Breast epithelium (tissue), 4 donors: ENCODE measurements around the gene ESYT2. TPM values are rescaled to one million over a fixed set of nuclear protein-coding genes. Genes with fewer than 3 reads are reported as not detected.

Experiments
- DNase-seq, 2 donors: peaks; one replicate each; pipeline ENCODE4 v3.0.0-alpha.2; 2019; ENCODE audit warnings: low spot score in 2 of 2
- H3K27ac ChIP-seq, 2 donors: fragments of 200-600 bp; sonication (generic) in 1 of 2; one replicate each; pipeline ENCODE4 v1.5.1; 2016 to 2019; ENCODE audit warnings: mild to moderate bottlenecking in 1 of 2
- H3K27me3 ChIP-seq, 2 donors: fragments of 200-600 bp; sonication (generic) in 1 of 2; one replicate each; pipeline versions ENCODE4 v1.5.1 to v1.6.0; 2017 to 2019; ENCODE audit warnings: control low read depth in 1 of 2, mild to moderate bottlenecking in 1 of 2
- H3K36me3 ChIP-seq: fragments of 200-600 bp; one replicate; pipeline ENCODE4 v1.5.1; 2019
- H3K4me1 ChIP-seq, 2 donors: fragments of 200-600 bp; sonication (generic); one replicate each; pipeline ENCODE4 v1.5.1; 2016 to 2019; ENCODE audit warnings: control low read depth in 1 of 2
- H3K4me3 ChIP-seq, 3 donors: fragments of 200-600 bp; sonication (generic); 1 replicate in 2 of 3; 2 replicates in 1 of 3; pipeline ENCODE4 v1.5.1; 2016 to 2019; ENCODE audit warnings: mild to moderate bottlenecking in 3 of 3, moderate library complexity in 2 of 3
- H3K9me3 ChIP-seq, 2 donors: fragments of 200-600 bp; sonication (generic) in 1 of 2; one replicate each; pipeline ENCODE4 v1.5.1; 2016 to 2019; ENCODE audit warnings: control low read depth in 1 of 2
- CTCF ChIP-seq, 3 donors: fragments of 450-650 bp; IDR thresholded peaks; one replicate each; pipeline ENCODE4 v1.5.1; 2016 to 2017; ENCODE audit warnings: antibody characterized with exemption in 3 of 3, mild to moderate bottlenecking in 3 of 3, moderate library complexity in 3 of 3
- POLR2A ChIP-seq: fragments of 450-650 bp; IDR thresholded peaks from one replicate; pipeline ENCODE4 v1.6.1; 2016; ENCODE audit warnings: antibody characterized with exemption, mild to moderate bottlenecking, moderate library complexity
- POLR2AphosphoS5 ChIP-seq, 3 donors: sonication (generic); formaldehyde crosslinking; IDR thresholded peaks; one replicate each; pipeline ENCODE4 v1.6.1; 2017; ENCODE audit warnings: antibody characterized with exemption in 3 of 3
- intact Hi-C: fragments of 100-400 bp; cut with DNase I; formaldehyde crosslinking; loops from one replicate; pipeline ENCODE4 v1.15.1; 2023; ENCODE audit warnings: low total_unique reads
- total RNA-seq, 3 donors: library from RNA; depleted of rRNA; stranded (reverse); fragments of >200 nt; gene quantifications; one replicate each; pipeline ENCODE4 v1.1.0, GENCODE V29; 2016

Gene ESYT2
- total RNA-seq, 3 donors from 2014 or later = 97.3 to 155 (median 115) TPM

GRCh38 chr7:158779061-158780000, 50.0 kb downstream of the ESYT2 start:
- no peaks in the 10 kb centered on the region for H3K36me3 ChIP-seq
- H3K27me3 ChIP-seq = no peaks in the 10 kb centered on the region
- H3K27ac ChIP-seq = no peak overlapping the region
- no peak for DNase-seq
- H3K4me3 ChIP-seq = no peak overlapping the region
- intact Hi-C loops = no loop called here
- H3K4me1 ChIP-seq = no peaks in the 10 kb centered on the region
- H3K9me3 ChIP-seq = no peaks in the 10 kb centered on the region
- TF ChIP-seq POLR2AphosphoS5 (IDR thresholded peaks at IDR 0.05) = no peak
- no peak for TF ChIP-seq CTCF (IDR thresholded peaks at IDR 0.05)
- TF ChIP-seq POLR2A = no peak

- intact Hi-C loops = no loop called here
- TF ChIP-seq POLR2AphosphoS5 (IDR thresholded peaks at IDR 0.05) (no peak), CTCF (IDR thresholded peaks at IDR 0.05) (no peak), POLR2A (no peak)
- Histone ChIP-seq H3K4me1 (no peaks in the 10 kb centered on the region), H3K9me3 (no peaks in the 10 kb centered on the region), H3K27ac (no peak overlapping the region), H3K27me3 (no peaks in the 10 kb centered on the region), H3K4me3 (no peak overlapping the region), H3K36me3 (no peaks in the 10 kb centered on the region)
- no peak for DNase-seq
Measured at GRCh38 chr7:158778471-158778870, 50.8 kb downstream of the ESYT2 start.

GRCh38 chr7:158777793-158778192, 51.5 kb downstream of the ESYT2 start:
- H3K4me1 ChIP-seq = no peaks in the 10 kb centered on the region
- H3K36me3 ChIP-seq = no peaks in the 10 kb centered on the region
- no peak overlapping the region for H3K27ac ChIP-seq
- no peaks in the 10 kb centered on the region for H3K27me3 ChIP-seq
- TF ChIP-seq CTCF (IDR thresholded peaks at IDR 0.05) (no peak), POLR2A (no peak), POLR2AphosphoS5 (IDR thresholded peaks at IDR 0.05) (no peak)
- no peaks in the 10 kb centered on the region for H3K9me3 ChIP-seq
- DNase-seq = no peak
- H3K4me3 ChIP-seq = no peak overlapping the region
- intact Hi-C loops = no loop called here

GRCh38 chr7:158776474-158776873, 52.8 kb downstream of the ESYT2 start:
- no peak for TF ChIP-seq POLR2AphosphoS5 (IDR thresholded peaks at IDR 0.05)
- TF ChIP-seq POLR2A = no peak
- no peak for TF ChIP-seq CTCF (IDR thresholded peaks at IDR 0.05)
- no peak overlapping the region for H3K27ac ChIP-seq
- no peak overlapping the region for H3K4me3 ChIP-seq
- no peaks in the 10 kb centered on the region for H3K9me3 ChIP-seq
- DNase-seq = no peak
- no peaks in the 10 kb centered on the region for H3K4me1 ChIP-seq
- H3K27me3 ChIP-seq = no peaks in the 10 kb centered on the region
- intact Hi-C loops = no loop called here
- no peaks in the 10 kb centered on the region for H3K36me3 ChIP-seq

- no peaks in the 10 kb centered on the region for H3K27me3 ChIP-seq
- H3K36me3 ChIP-seq = no peaks in the 10 kb centered on the region
- TF ChIP-seq POLR2AphosphoS5 (IDR thresholded peaks at IDR 0.05) = no peak
- no peak for TF ChIP-seq POLR2A
- TF ChIP-seq CTCF (IDR thresholded peaks at IDR 0.05) = no peak
- no peak overlapping the region for H3K27ac ChIP-seq
- H3K9me3 ChIP-seq = no peaks in the 10 kb centered on the region
- intact Hi-C loops = no loop called here
- DNase-seq = no peak
- H3K4me3 ChIP-seq = no peak overlapping the region
- H3K4me1 ChIP-seq = no peaks in the 10 kb centered on the region
Measured at GRCh38 chr7:158774952-158775351, 54.4 kb downstream of the ESYT2 start.
